AG09319 (cell line): ENCODE measurements around the gene EFS.

Source experiments
- DNase-seq: peaks from one replicate; pipeline ENCODE4 v3.0.0-alpha.2; 2010; ENCODE audit warnings: low read depth; ENCODE audit errors: extremely low read depth
- CTCF ChIP-seq: IDR thresholded peaks from 2 replicates; pipeline ENCODE4 v1.5.1; 2011; ENCODE audit warnings: low read depth, mild to moderate bottlenecking, inconsistent platforms, low read length, moderate library complexity

The EFS gene

DNA sequence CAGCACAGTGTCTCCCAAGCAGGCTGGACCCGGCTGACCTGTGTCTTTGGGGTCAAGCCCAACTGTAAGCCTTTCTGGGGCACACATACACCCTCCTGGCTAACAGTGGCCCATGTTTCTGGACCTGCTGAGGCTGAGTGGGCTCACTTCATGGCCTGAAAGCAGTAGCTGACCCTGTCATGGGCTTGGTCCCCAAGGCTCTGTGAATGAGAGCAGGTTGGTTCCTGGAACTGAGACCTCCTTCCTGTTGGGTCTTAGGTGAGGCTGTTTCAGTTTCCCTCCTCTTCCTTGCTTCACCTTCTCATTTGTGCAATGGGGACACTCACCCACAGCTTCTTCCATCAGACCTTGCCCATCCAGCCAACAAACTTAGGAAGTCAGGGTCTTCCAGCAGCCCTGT is 6.9 kb upstream of the EFS start:
- TF ChIP-seq CTCF = no peak
- DNase-seq = no peak

- DNase-seq = no peak
Observed at GRCh38 chr14:23370221-23370620, 5.2 kb upstream of the EFS start.

DNA sequence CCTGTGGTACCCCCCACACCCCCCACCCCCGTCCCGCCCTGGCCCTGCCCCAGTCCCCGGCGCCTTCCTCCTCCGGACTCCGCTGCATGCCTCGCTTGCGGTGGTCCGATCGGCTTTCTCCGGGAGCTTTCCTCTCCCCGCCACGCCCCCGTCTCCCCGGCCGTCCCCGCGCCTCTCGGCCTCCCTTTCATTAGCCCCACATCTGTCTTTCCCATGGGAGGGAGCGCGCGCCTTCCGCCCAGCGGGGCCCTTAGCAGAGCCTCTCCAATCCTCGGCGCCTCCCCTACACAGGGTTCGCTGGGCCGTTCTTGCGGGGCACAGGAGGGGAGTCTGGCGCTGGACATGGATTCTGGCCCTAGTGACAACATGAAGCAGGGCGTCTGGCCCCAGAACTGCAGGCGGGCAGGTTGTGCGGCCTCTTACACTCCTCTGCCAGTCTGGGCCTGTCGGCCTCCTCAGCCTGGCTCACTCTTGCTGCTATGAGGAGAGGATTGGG is 1.5 kb upstream of the EFS start:
- no peak for TF ChIP-seq CTCF
- no peak for DNase-seq

More at GRCh38 chr14:23370221-23370620, 5.2 kb upstream of the EFS start:
- TF ChIP-seq CTCF = no peak

- no peak for TF ChIP-seq CTCF
- no peak for DNase-seq
Observed at GRCh38 chr14:23365732-23366425, 907 bp upstream of the EFS start.

DNA sequence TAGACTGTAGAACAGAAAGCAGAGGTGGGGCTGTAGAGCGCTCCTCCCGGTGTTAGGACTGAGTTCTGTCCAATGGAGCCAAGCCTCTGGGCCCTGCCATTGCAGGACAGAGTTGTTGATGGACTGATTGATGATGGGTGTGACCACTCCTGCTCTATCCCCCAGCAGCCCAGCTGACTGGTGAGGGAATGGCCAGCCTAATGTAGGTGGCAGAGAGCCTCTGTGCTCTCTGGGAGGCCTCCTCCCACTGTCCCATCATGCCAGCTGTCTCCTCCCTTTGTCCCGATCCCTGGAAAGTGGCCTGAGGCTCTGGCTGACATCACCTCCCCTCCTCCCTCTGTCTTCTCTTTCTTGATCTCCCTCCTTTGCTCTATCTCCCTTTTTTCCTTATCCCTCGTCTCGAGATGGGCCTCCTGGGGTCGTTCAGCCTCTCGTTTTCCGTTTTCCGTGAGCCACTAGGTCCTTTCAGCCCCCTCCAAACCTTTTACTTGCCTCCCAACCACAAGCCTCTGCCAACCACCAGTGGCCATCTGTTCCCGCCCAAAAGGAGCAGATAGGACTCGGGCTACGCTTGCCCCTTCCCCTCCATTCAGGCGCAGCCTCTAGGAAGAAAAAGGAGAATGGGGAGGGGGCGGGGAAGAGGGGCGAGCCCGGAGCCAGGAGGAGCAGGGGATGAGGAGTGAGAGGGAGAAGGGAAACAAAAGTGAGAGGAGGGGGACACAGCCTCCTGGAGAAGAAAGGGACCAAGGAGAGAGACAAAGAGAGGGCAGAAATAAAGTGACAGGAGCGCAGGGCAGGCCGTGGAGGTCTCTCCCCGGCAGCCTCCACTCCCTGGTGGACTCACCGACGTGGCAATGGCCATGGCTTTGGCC is 572 bp downstream of the EFS start:
- no peak for TF ChIP-seq CTCF
- DNase-seq = no peak

DNA sequence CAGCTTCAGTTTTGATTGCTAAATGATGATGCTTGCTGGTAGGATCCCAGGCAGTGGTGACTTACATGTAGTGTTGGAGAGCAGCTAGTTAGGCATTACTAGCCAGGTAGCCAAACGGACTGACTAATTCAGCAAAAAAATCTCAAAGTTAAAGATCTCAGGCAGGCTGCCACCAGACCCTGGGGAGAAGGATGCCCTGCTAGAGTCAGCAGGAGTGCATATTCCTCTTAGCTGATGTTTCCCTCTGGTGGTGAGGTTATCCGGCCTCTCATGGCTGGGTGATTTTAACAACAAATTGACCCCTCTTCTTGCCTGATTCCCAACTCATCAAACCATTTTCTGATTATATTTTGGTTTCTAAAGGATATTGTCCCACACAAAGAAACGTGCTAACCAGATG is 2.8 kb downstream of the EFS start:
- DNase-seq = no peak
- peak; percentile 24 for TF ChIP-seq CTCF

GRCh38 chr14:23361763-23362162 is 3.2 kb downstream of the EFS start:
- DNase-seq = no peak
- no peak for TF ChIP-seq CTCF
